DMS114 treated with DMSO at 0.1 percent for 48 hours (cell line): ENCODE results near the gene SIDT2.
"Not testable (repeated sequence)": the region's sequence is repeated elsewhere in the genome, so short reads cannot be mapped to it uniquely, and the experiment has no call there.

Experiments
- DNase-seq: peaks from one replicate; lab custom pipeline; 2025; ENCODE audit not compliant: unreplicated experiment; lab: John Stamatoyannopoulos, UW

SIDT2 gene

DNA sequence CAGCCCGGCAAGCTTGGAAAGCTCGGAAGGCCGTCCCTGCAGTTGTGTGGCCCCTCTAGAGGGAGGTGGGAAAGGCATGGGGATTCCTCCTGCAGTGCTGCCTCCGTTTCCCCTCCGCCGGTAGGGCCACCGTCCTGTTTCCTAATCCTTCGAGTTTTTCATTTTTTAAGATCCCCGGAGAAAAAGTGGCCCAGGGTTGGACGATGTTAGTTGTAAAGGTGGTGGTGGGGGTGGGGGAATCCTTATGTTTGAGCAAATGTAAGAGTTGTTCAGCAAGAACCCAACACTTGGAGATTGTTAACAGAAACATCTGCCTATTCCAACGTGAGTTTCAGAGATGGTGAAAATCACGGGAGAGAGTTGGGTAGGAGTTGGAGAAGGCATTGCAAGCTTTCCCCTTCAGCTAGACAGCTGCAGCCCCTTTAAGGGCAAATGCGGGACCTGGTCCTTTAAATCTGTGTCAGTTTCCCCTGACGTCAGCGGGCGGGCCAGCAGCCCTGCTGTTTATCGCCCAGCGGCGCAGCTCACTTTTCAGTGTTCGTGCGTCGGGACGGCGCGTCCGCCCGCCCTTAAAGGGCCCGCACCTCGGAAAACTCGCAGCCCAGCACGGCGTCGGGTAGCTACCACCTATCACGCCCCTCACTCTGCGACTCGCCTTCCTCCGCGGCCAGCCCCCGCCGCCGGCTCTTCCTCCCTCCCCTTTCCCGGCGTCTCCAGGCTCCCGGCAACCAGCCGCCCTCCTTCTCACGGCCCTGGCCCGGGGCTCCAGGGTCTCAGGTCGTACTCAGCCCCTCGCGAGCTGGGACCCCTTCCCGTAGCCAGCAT is at the start of gene SIDT2:
TSS of gene SIDT2 (plus strand) at position 534 of the 825 bp plus-strand sequence. CDS start 521 bp downstream, outside the sequence.
- peak; percentile 70 for DNase-seq

DNA sequence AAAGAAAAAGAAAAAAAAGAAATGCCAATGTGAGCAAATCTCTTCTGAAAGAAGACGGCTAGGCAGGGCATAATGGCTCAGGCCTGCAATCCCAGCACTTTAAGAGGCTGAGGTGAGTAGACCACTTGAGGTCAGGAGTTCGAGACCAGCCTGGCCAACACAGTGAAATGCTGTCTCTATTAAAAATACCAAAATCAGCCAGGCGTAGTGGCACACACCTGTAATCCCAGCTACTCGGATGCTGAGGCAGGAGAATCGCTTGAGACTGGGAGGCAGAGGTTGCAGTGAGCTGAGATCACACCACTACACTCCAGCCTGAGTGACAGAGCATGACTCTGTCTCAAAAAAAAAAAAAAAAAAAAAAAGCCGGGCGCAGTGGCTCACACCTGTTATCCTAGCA is 48.1 kb upstream of the SIDT2 start:
- not testable (repeated sequence) for DNase-seq

DNA sequence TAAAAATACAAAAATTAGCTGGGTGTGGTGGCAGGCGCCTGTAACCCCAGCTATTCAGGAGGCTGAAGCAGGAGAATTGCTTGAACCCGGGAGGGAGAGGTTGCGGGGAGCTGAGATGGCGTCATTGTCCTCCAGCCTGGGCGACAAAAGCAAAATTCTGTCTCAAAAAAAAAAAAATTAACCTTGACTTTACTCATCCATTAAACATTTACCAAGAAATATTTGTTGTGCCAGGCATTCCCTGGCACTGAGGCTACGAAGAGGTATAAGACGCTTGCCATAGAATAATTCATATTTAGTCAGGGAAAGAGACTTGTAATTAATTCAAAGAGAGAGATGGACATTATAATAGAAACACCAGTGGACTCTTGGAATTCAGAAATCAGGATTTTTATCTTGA is 47.7 kb upstream of the SIDT2 start:
- DNase-seq, result no peak

DNA sequence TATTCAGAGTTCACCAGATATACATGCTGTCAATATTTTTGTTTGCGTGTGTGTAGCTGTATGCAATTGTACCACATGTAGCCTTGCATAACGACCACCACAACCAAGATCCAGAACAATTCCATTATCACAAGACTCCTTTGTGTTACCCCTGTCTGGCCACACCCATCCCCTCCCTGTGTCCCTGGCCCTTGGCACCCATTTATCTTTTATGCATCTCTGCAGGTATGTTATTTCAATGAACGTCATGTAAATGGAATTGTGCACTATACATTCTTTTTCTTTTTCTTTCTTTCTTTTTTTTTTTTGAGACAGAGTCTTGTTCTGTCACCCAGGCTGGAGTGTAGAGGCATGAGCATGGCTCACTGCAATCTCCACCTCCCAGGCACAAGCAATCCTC is 44.1 kb upstream of the SIDT2 start:
- DNase-seq, result no peak

DNA sequence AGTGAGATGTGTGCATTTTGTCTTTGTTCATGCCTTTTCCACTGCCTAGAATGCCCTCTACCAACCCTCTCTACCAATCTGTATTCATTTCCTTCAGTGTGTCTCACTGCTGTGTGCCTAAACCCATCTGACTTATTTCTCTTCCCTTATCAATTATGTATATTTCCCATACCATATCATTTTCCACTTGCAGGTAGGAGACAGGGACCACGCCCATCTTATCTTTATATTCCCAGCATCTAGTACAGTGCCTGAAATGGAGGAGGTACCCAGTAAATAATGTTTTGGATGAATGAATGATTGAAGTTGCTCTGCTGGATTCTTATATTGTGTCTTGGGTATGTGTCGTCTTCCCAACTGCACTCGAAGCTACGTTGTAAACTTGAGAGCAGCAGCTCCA is 43.6 kb upstream of the SIDT2 start:
- DNase-seq, result not testable (repeated sequence)

DNA sequence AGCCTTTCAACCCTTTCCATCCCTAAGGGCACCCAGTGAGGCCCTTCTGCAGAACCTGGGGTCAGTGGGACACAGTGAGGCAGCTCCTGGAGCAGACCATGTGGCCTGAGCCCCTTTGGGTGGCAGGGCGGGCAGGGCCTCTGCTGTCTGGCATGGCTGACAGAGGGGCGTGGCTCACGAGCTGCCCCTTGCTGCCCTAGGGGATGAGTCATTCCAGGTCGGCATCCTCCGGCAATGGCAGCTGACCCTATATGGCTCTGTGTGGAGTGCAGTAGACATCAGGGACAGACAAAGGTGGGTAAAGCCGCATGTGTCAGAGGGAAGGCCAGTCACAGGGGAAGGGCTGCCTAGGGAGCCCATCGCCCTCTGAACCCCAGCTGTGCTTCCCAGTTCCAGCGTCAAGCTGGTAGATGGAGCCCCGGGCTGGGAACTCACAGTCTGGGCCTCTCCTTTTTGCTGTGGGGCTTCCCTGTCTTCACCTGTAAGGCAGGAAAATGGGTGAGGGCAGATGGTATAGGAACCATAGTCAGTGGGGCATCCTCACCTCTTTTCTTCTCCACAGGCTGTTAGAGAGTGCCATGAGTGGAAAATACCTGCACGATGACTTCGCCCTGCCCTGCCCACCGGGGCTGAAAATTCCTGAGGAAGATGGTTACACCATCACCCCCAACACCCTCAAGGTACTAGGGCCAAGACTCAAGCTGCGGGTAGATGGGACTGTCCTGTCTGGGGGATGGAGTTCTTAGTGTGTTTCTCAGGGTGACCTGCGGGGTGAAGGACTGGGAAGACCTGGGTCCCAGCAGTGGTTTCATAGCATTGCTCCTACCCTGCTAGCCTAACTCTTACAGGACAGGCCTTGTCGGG is 41.1 kb upstream of the SIDT2 start:
- DNase-seq, result not testable (repeated sequence)

DNA sequence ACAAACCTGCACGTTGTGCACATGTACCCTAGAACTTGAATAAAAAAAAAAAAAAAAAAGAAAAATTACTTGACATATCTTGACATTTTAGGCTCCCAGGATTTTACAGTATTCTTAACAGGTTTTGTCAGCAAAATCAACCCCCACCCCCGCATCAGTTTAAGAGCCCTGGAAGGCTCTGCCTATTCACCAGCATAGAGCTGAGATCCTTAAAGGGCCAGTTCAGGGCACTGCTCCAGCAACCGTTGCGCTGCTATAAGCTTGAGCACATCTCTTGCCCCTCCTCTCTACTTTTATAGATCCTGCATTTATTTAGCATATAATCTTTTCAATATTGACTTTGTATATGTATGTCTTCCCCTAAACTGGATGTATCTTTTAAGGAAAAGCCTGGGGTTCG is 35.2 kb upstream of the SIDT2 start:
- peak; percentile 14 for DNase-seq

DNA sequence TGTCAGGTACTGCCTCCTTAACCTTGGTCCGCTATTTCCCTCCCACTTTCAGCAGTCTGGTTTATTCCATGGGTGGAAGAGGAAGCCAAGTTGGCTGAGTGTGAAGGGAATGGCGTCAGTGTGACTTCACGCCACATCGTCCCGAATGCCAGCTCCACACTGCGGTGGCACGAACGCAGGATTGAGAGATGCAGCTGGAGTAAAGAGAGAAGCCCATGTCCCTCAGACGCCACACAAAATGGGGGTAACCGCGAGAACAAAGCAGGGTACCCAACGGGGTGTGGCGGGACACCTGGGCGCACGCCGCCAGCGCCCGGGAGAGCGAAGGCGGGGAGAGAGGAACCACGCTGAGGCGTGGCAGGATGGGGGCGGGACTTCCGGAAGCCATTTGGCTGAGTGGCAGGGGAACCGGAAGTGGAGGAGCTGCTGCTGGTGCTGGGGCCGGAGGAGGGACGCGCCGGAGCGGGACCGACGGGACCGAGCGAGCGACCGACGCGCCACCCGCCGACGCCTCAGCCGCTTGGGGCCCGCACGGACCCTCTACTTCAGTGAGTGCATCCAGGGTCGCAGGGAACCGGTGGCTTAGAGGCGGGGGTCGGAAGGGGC is 34.6 kb upstream of the SIDT2 start, which contains the start of gene PAFAH1B2:
TSS of gene PAFAH1B2 (plus strand) at position 417 of the 606 bp plus-strand sequence. CDS start 8,161 bp downstream, outside the sequence.
- DNase-seq, result peak; percentile 54

DNA sequence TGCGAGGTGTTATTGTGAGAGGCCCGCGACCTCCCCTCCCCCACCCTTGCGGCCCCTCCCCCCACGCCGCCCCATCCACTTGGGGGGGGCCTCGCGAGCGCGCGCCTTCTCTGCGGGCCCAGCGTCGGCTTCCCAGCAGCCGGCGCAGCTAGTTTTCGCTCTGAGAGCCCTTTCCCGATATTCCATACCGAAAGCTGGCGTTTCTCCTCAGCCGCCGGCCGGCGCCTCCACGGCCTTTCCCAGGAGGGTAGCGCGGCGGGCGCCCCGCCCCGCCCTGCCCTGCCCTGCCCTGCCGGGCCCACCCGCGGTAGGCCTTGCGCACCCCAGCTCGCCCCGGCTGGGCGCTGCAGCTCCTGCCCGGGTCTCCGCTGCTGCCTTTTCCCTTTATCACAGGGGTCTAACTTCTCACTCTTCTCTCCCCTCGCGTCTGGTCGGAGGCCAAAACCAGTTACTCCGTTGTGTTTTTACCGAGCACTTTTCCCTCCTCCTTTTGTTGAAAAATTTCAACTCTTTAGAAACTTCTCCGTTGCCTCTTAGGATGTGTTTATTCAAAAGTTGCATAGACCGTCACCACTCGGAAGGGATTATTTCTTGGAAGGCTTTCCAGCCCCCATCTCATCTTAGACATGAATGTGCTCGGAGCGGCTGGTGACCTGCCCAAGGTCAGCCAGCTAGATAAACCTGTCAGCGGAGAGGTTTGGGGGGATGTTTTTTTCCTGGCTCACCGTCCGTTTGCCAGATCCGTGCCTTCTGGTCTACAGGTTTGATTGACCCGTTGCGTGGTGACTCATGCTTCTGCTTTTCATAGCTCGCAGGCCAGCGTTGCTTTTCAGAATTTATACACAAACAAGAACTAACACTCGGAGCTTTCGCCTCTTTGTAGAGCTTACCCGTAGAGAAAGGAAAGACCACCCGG is 33.8 kb upstream of the SIDT2 start:
- DNase-seq, result no peak

DNA sequence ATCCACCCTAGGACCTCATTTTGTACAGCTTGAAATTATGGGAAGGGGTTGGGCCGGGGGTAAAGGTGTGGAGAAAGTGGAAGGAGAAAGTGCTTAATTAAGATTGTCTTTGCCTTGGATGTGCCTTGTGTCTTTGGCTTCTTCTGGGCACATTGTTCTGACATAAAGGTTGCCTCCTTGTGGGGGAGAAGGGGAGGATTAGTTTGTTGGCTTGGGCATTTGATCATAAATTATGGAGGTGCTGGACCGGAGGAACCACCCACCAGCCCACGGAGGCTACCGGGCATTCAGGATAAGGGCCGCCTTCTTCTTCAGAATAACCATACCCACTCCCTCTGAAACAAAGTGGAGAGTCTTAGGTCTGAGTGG is 33.2 kb upstream of the SIDT2 start:
- peak; percentile 44 for DNase-seq

DNA sequence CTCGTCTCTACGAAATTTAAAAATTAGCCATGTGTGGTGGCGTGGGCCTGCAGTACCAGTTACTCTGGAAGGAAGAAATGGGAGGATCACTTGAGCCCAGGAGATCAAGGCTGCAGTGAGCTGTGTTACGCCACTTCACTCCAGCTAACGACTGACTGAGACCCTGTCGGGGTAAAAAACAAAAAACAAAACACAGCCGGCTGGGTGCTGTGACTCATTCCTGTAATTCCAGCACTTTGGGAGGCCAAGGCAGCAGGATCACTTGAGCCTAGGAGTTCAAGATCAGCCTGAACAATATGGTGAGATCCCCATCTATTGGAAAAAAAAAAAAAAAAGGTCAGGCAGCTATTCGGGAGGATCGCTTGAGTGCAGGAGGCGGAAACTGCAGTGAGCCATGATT is 32.0 kb upstream of the SIDT2 start:
- DNase-seq, result no peak

DNA sequence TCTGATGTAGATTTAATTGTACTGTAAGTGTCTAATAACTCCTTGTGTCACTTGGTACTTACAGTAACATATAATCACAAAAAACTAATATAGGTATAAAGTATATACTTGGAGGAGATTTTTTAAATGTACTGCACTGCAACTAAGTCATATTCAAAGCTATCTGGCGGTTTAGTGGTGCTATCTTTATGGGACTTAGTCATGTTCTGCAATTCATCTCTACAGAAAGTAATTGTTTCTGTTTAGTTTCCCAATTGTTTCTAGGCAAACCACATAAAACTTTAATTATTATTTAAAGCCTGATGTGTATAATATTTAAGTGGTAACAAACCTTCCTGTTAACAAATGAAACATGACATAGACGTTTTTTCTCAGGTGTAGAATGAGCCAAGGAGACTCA is 26.5 kb upstream of the SIDT2 start:
- no peak for DNase-seq

DNA sequence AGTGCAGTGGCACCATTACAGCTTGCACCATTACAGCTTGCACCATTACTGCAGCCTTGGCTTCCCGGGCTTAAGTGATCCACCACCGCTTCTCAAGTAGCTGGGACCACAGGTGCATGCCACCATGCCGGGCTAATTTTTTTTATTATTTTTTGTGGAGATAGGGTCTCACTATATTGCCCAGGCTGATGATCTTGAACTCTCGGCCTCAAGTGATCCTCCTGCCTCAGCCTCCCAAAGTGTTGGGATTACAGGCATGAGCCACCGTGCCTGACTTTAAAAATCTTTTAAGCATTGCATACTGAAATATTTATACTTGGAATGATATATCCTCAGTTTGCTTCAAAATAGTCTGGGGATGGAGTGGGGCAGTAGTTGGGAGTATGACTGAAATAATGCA is 24.1 kb upstream of the SIDT2 start:
- no peak for DNase-seq

DNA sequence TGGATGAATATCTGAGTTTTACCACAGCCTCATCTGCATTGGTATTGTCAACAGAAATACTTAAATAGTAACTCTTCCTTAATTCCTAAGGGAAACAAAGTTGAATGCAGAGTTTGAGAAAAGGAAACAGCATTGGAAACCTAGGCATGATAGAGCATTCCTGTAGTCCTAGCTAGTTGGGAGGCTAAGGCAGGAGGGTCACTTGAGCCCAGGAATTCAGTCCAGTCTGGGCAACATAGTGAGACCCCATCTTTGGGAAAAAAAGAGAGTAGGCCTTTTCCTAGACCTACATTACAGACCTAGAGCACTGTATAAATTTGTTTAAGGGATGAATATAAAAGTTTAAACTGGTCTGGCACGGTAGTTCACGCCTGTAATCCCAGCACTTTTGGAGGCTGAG is 21.0 kb upstream of the SIDT2 start:
- no peak for DNase-seq

DNA sequence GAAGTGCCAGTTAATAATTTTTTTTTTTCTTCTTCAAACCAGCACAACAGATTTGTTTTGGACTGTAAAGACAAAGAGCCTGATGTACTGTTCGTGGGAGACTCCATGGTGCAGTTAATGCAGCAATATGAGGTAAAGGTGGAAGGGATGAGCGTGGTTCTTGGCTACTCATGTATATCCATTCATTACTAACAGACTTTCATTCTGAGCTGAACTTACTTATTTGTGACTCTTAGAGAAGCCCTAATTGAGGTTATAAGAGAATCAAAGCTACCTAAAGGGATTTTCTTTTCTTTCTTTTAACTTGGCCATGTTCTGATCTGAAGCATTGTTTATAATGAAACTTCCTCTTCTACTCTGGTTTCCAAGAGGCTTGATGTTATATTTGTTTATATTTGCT is 18.7 kb upstream of the SIDT2 start:
- DNase-seq, result no peak

DNA sequence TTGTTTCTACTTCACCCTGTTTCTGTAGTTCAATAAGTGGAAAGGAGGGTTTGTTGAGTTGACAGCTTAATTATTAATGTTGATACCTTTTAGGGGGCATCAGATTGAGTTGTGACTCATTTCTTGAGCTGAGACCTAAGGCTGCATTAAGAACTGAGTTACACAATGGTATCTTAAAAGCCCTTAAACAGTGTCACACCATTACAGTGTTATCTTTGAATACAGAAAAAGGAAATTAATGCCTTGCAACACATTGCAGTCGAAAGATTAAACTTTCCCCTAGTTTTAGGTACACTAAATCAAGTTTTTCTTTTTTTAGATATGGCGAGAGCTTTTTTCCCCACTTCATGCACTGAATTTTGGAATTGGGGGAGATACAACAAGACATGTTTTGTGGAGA is 17.7 kb upstream of the SIDT2 start:
- no peak for DNase-seq

DNA sequence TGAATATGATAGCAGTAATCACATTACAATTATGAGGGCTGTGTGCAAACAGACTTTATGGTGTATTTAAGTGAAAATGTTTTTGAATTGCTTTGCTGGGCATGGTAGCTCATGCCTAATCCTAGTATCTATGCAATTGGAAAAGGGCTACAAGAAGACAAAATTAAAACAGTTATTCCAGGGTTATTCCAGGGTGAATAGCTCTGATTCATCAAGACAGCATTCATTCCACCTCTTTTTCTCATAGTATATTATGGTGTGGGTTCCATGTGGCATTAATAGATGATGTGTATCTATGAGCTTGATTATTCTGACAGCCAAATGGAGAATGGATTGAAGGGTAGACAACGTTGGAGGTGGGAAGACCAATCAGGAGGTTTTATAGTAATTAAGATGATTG is 12.1 kb upstream of the SIDT2 start:
- DNase-seq, result no peak

DNA sequence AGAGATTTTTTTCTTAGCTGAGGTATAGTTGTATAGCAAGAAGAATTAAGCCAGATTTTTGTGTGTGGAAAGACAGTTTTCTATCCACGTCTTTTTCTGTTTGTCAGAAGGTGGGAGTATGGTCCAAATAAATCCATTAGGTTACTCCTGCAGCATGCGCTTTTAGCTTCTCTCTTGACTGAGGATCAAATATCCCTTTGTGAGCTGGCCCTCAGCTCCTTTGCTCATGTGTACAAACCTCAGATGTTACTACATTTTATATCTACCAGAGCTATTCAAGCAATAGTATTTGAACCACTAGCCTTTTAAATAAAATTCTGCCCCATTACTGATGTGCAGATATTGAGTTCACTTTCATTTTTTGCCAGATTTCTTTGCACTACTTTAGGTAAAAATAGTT is 8.8 kb upstream of the SIDT2 start:
- no peak for DNase-seq

DNA sequence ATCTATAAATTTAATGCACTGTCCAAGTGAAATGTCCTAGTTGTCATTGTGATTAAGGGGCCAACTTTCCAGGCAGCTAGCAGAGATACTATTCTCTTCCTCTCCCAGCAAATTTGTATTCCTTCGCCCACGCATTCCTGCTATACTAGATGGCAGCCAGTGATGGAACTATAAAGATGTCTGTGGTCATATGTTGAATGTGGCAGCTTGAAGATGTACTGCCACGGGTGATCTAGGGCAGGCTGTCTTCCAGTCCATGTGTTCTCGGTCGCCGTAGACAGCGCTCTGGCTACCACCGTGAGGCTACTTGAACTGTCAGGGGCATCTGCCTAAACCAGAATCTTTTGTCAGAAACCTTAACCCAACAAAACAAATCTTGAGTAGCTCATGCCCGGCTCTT is 8.3 kb upstream of the SIDT2 start:
- DNase-seq, result no peak

DNA sequence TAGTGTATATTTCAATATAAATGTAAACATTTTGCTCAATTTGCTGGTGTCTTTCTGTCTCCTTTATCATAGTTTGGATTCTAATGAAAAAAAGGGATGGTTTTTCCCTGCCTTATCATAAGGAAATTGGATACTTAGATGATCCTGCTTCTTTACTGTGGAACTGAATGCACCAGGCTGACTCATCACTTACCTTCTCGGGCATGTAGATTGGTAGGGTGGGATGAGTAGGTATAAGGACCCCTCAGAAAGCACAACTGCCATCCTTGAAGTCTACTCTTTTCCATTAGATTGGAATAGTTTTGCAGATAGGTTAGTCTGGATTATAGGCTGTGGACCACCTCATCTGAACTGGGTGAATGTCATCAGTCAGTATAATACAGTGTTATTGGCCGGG is 7.5 kb upstream of the SIDT2 start:
- no peak for DNase-seq
